Measurements from ENCODE around the gene APBA1.

The APBA1 gene

DNA sequence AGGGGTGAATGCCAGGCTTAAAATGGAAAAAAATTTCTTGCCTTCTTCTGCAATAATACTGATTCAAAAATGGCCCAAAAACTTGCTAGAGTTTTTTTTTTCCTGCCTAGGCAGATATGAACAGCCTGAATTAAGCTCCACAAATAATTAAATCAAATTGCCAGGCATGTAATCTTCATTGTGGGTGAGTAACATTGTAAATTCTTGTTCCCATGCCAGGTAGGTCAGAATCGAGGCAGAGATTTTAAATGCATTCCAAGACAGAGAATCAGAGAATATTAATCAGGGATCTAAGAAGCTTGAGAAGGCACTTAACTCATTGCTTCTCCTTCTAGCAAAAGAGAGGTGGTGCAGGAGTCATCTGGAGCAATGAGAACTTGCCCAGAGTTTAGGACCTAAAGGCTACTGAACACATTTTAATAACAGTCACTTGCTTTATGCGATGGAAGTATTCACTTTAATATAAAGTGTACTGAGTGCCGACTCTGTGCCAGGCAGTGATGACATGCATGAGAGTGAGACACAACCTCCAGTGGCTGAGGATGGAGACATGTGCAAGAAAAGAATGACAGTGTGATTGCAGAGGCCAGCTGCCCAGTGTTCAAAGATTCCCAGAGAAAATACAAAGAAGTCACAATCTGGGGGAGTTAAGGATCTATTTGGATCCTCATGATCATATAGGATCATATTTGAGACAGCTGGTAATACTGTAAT, 102.3 kb downstream of the APBA1 start (continued):
- TF ChIP-seq, protein P1, sequence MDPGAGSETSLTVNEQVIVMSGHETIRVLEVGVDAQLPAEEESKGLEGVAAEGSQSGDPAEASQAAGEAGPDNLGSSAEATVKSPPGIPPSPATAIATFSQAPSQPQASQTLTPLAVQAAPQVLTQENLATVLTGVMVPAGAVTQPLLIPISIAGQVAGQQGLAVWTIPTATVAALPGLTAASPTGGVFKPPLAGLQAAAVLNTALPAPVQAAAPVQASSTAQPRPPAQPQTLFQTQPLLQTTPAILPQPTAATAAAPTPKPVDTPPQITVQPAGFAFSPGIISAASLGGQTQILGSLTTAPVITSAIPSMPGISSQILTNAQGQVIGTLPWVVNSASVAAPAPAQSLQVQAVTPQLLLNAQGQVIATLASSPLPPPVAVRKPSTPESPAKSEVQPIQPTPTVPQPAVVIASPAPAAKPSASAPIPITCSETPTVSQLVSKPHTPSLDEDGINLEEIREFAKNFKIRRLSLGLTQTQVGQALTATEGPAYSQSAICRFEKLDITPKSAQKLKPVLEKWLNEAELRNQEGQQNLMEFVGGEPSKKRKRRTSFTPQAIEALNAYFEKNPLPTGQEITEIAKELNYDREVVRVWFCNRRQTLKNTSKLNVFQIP (CRISPR knock-in tag; IDR thresholded peaks at IDR 0.05; ENCODE audit: borderline replicate concordance, low read depth), result 0 out of 2 replicates have a peak, but pooled peaks have one; percentile 39
- no peak for TF ChIP-seq TOX (CRISPR knock-in tag; IDR thresholded peaks at IDR 0.05; ENCODE audit: borderline replicate concordance)
- TF ChIP-seq SNAI2 (CRISPR knock-in tag; IDR thresholded peaks at IDR 0.05), result 0 out of 2 replicates have a peak, but pooled peaks have one; percentile 43
- no peak for TF ChIP-seq ARNTL (CRISPR knock-in tag; IDR thresholded peaks at IDR 0.05; ENCODE audit: borderline replicate concordance, low read depth)
- TF ChIP-seq GLIS3 (CRISPR knock-in tag; IDR thresholded peaks at IDR 0.05), result no peak
- no peak for TF ChIP-seq ESRRG (CRISPR knock-in tag; IDR thresholded peaks at IDR 0.05)
- TF ChIP-seq BACH2 (CRISPR knock-in tag; IDR thresholded peaks at IDR 0.05; ENCODE audit: borderline replicate concordance), result no peak
- no peak for TF ChIP-seq OSR1 (CRISPR knock-in tag; IDR thresholded peaks at IDR 0.05)
- TF ChIP-seq, protein P2, sequence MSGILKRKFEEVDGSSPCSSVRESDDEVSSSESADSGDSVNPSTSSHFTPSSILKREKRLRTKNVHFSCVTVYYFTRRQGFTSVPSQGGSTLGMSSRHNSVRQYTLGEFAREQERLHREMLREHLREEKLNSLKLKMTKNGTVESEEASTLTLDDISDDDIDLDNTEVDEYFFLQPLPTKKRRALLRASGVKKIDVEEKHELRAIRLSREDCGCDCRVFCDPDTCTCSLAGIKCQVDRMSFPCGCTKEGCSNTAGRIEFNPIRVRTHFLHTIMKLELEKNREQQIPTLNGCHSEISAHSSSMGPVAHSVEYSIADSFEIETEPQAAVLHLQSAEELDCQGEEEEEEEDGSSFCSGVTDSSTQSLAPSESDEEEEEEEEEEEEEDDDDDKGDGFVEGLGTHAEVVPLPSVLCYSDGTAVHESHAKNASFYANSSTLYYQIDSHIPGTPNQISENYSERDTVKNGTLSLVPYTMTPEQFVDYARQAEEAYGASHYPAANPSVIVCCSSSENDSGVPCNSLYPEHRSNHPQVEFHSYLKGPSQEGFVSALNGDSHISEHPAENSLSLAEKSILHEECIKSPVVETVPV (CRISPR knock-in tag; IDR thresholded peaks at IDR 0.05), result no peak

DNA sequence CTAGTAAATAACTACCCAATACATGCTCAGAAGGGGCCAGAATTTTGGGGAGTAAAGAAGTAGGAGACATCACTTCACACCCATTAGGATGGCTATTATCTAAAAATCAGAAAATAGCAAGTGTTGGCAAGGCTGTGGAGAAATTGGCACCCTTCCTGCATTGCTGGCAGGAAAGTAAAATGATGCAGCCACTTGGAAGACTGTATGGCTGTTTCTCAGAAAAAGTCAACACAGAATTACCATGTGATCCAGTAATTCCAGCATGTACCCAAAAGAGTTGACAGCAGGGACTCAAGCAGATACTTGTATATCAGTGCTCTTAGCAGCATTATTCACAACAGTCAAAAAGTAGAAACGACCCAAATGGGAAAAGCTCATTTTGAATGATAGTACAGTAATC, 107.6 kb downstream of the APBA1 start:
- no peak for ATAC-seq
- no peak for TF ChIP-seq PPARA (CRISPR knock-in tag; IDR thresholded peaks at IDR 0.05; ENCODE audit: borderline replicate concordance)
- TF ChIP-seq, protein P2 (CRISPR knock-in tag; IDR thresholded peaks at IDR 0.05), result no peak
- TF ChIP-seq, protein P3, sequence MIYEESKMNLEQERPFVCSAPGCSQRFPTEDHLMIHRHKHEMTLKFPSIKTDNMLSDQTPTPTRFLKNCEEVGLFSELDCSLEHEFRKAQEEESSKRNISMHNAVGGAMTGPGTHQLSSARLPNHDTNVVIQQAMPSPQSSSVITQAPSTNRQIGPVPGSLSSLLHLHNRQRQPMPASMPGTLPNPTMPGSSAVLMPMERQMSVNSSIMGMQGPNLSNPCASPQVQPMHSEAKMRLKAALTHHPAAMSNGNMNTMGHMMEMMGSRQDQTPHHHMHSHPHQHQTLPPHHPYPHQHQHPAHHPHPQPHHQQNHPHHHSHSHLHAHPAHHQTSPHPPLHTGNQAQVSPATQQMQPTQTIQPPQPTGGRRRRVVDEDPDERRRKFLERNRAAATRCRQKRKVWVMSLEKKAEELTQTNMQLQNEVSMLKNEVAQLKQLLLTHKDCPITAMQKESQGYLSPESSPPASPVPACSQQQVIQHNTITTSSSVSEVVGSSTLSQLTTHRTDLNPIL (CRISPR knock-in tag; IDR thresholded peaks at IDR 0.05; ENCODE audit: low read depth), result no peak
- TF ChIP-seq OSR1 (CRISPR knock-in tag; IDR thresholded peaks at IDR 0.05), result no peak
- TF ChIP-seq, protein P1 (CRISPR knock-in tag; IDR thresholded peaks at IDR 0.05; ENCODE audit: borderline replicate concordance, low read depth), result no peak
- TF ChIP-seq ZNF565 (CRISPR knock-in tag; conservative IDR thresholded peaks at IDR 0.05; ENCODE audit: low read depth), result no peak
- TF ChIP-seq ZFP30 (CRISPR knock-in tag; IDR thresholded peaks at IDR 0.05), result no peak
- no peak for TF ChIP-seq TCF4 (CRISPR knock-in tag; IDR thresholded peaks at IDR 0.05; ENCODE audit: borderline replicate concordance)
- TF ChIP-seq ZNF8 (CRISPR knock-in tag; IDR thresholded peaks at IDR 0.05), result no peak
- no peak for TF ChIP-seq ZFP3 (CRISPR knock-in tag; IDR thresholded peaks at IDR 0.05)
- no peak for TF ChIP-seq CSDC2 (CRISPR knock-in tag; IDR thresholded peaks at IDR 0.05)
- TF ChIP-seq RARB (CRISPR knock-in tag; IDR thresholded peaks at IDR 0.05), result no peak
- TF ChIP-seq GLIS3 (CRISPR knock-in tag; IDR thresholded peaks at IDR 0.05), result no peak
- no peak for TF ChIP-seq BACH2 (CRISPR knock-in tag; IDR thresholded peaks at IDR 0.05; ENCODE audit: borderline replicate concordance)
- no peak for TF ChIP-seq ISL1 (CRISPR knock-in tag; IDR thresholded peaks at IDR 0.05)
- TF ChIP-seq, protein P4, sequence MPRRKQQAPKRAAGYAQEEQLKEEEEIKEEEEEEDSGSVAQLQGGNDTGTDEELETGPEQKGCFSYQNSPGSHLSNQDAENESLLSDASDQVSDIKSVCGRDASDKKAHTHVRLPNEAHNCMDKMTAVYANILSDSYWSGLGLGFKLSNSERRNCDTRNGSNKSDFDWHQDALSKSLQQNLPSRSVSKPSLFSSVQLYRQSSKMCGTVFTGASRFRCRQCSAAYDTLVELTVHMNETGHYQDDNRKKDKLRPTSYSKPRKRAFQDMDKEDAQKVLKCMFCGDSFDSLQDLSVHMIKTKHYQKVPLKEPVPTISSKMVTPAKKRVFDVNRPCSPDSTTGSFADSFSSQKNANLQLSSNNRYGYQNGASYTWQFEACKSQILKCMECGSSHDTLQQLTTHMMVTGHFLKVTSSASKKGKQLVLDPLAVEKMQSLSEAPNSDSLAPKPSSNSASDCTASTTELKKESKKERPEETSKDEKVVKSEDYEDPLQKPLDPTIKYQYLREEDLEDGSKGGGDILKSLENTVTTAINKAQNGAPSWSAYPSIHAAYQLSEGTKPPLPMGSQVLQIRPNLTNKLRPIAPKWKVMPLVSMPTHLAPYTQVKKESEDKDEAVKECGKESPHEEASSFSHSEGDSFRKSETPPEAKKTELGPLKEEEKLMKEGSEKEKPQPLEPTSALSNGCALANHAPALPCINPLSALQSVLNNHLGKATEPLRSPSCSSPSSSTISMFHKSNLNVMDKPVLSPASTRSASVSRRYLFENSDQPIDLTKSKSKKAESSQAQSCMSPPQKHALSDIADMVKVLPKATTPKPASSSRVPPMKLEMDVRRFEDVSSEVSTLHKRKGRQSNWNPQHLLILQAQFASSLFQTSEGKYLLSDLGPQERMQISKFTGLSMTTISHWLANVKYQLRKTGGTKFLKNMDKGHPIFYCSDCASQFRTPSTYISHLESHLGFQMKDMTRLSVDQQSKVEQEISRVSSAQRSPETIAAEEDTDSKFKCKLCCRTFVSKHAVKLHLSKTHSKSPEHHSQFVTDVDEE (CRISPR knock-in tag; IDR thresholded peaks at IDR 0.05), result no peak
- no peak for TF ChIP-seq ESRRG (CRISPR knock-in tag; IDR thresholded peaks at IDR 0.05)
- no peak for TF ChIP-seq PATZ1 (CRISPR knock-in tag; IDR thresholded peaks at IDR 0.05; ENCODE audit: borderline replicate concordance)
- no peak for TF ChIP-seq SNAI2 (CRISPR knock-in tag; IDR thresholded peaks at IDR 0.05)
- no peak for TF ChIP-seq ZNF70 (CRISPR knock-in tag; IDR thresholded peaks at IDR 0.05)

Data from SK-N-SH treated with all-trans-retinoic acid at 6 μM for 48 hours (cell line).